Endothelial cell of umbilical vein (primary cell): ENCODE data around the gene SLC38A11. TPM values are rescaled to one million over a fixed set of nuclear protein-coding genes. Genes with fewer than 3 reads are reported as not detected.

Source experiments
- Bru-seq: library from RNA; stranded (reverse); fragments of 400-500 nt; gene quantifications from one replicate; lab custom pipeline; 2021; lab: Mats Ljungman, UMichigan
- BruChase-seq, 2 experiments: library from RNA; stranded (reverse); fragments of 400-500 nt; gene quantifications; one replicate each; lab custom pipeline; 2021; lab: Mats Ljungman, UMichigan
- BruUV-seq: library from RNA; stranded (reverse); fragments of 400-500 nt; replicated peaks from 2 replicates; lab custom pipeline; 2021; lab: Mats Ljungman, UMichigan
- CTCF ChIA-PET: fragments of 300-600, 350-600 bp; sonication (Branson Sonifier 250); formaldehyde crosslinking; loops from one replicate; lab custom pipeline; 2021; ENCODE audit warnings: antibody characterized with exemption, inconsistent platforms; lab: Charles Lee
- POLR2A ChIA-PET: fragments of 300-600, 350-600 bp; sonication (Branson Sonifier 250); formaldehyde crosslinking; loops from one replicate; lab custom pipeline; 2021; ENCODE audit warnings: antibody characterized with exemption, inconsistent platforms; lab: Charles Lee
- DNase-seq: peaks from one replicate; pipeline ENCODE4 v3.0.0-alpha.2; 2011; ENCODE audit warnings: low read depth, low spot score
- FAIRE-seq: peaks from 2 replicates; lab custom pipeline; 2011; peaks lifted over from hg19 to GRCh38; lab: Jason Lieb, UNC
- H2AFZ ChIP-seq: 2 replicates; pipeline ENCODE4 v1.6.0; 2012; ENCODE audit warnings: low read depth, low read length, control low read depth, inconsistent platforms
- H3K27ac ChIP-seq: 2 replicates; pipeline ENCODE4 v1.5.1; 2011; ENCODE audit warnings: low read depth, mild to moderate bottlenecking, control low read depth, low read length, moderate library complexity; ENCODE audit not compliant: insufficient read depth
- H3K27me3 ChIP-seq, 2 experiments: 2 replicates each; pipeline versions ENCODE4 v1.6.0 to v1.6.1; 2011; ENCODE audit warnings: low read length in 2 of 2, mixed read lengths in 1 of 2; ENCODE audit not compliant: control insufficient read depth in 2 of 2, insufficient read depth in 2 of 2
- H3K36me3 ChIP-seq, 2 experiments: 2 replicates in 1 of 2; 3 replicates in 1 of 2; pipeline ENCODE4 v1.5.1; 2011; ENCODE audit warnings: low read length in 2 of 2, mild to moderate bottlenecking in 1 of 2, moderate library complexity in 1 of 2; ENCODE audit not compliant: control insufficient read depth in 2 of 2, insufficient read depth in 2 of 2; ENCODE audit errors: extremely low read depth in 1 of 2
- H3K4me1 ChIP-seq: 3 replicates; pipeline ENCODE4 v1.5.1; 2011; ENCODE audit warnings: mild to moderate bottlenecking, low read length; ENCODE audit not compliant: control insufficient read depth, insufficient read depth; ENCODE audit errors: extremely low read depth
- H3K4me2 ChIP-seq: 2 replicates; pipeline ENCODE4 v1.6.1; 2011; ENCODE audit warnings: low read length, control low read depth, mixed read lengths; ENCODE audit not compliant: insufficient read depth
- H3K4me3 ChIP-seq, 3 experiments: fragments of 200-600 bp in 1 of 3; sonication (generic), shearing (Covaris generic) in 1 of 3; replicated peaks in 1 of 3; 2 replicates each; pipeline ENCODE4 v1.5.1; 2011 to 2016; ENCODE audit warnings: control low read depth in 3 of 3, low read length in 3 of 3, mild to moderate bottlenecking in 2 of 3, inconsistent platforms in 1 of 3, low read depth in 1 of 3, moderate library complexity in 1 of 3; ENCODE audit not compliant: insufficient read depth in 1 of 3
- H3K79me2 ChIP-seq: 2 replicates; pipeline ENCODE4 v1.6.0; 2012; ENCODE audit warnings: low read length, inconsistent platforms; ENCODE audit not compliant: control insufficient read depth, insufficient read depth
- H3K9ac ChIP-seq: replicated peaks from 2 replicates; pipeline ENCODE3; 2011; ENCODE audit warnings: low read length, control low read depth; ENCODE audit not compliant: insufficient read depth; ENCODE audit errors: extremely low read depth
- H3K9me1 ChIP-seq: replicated peaks from 3 replicates; pipeline ENCODE4 v1.6.0; 2011; ENCODE audit warnings: mild to moderate bottlenecking, low read length; ENCODE audit not compliant: control insufficient read depth, insufficient read depth; ENCODE audit errors: extremely low read depth
- H3K9me3 ChIP-seq: replicated peaks from 2 replicates; pipeline ENCODE4 v1.5.1; 2012; ENCODE audit warnings: low read length, inconsistent platforms; ENCODE audit not compliant: control insufficient read depth, insufficient read depth
- H4K20me1 ChIP-seq: replicated peaks from 2 replicates; pipeline ENCODE3; 2011; ENCODE audit warnings: mild to moderate bottlenecking, low read length; ENCODE audit not compliant: control insufficient read depth, insufficient read depth; ENCODE audit errors: extremely low read depth
- EZH2 ChIP-seq: IDR thresholded peaks from 2 replicates; pipeline ENCODE4 v1.6.1; 2012; ENCODE audit warnings: borderline replicate concordance, low read depth, mild to moderate bottlenecking, moderate library complexity, low read length, inconsistent platforms; ENCODE audit not compliant: severe bottlenecking
- FOS ChIP-seq: IDR thresholded peaks from 2 replicates; pipeline ENCODE4 v1.6.1; 2011; ENCODE audit warnings: mild to moderate bottlenecking, low read length, moderate library complexity, borderline replicate concordance; ENCODE audit not compliant: insufficient read depth
- GATA2 ChIP-seq: IDR thresholded peaks from 2 replicates; pipeline ENCODE4 v1.7.0; 2011; ENCODE audit warnings: low read depth, mild to moderate bottlenecking, moderate library complexity, mixed read lengths, low read length; ENCODE audit not compliant: insufficient read length, insufficient read depth
- JUN ChIP-seq: IDR thresholded peaks from 2 replicates; pipeline ENCODE4 v1.6.1; 2011; ENCODE audit warnings: borderline replicate concordance, low read depth; ENCODE audit not compliant: insufficient read length, insufficient read depth
- MAX ChIP-seq: IDR thresholded peaks from 2 replicates; pipeline ENCODE4 v1.6.1; 2011; ENCODE audit not compliant: insufficient read depth, insufficient read length
- MYC ChIP-seq: IDR thresholded peaks from one replicate; pipeline ENCODE4 v1.6.1; 2011; ENCODE audit warnings: mild to moderate bottlenecking, low read depth, low read length
- POLR2A ChIP-seq: IDR thresholded peaks from 2 replicates; pipeline ENCODE4 v1.6.1; 2012; ENCODE audit warnings: low read depth, mild to moderate bottlenecking, control low read depth, low read length
- dilution Hi-C: fragments of 300-500 bp; cut with MboI; formaldehyde crosslinking; loops from one replicate; pipeline ENCODE4 v1.15.0; 2019; ENCODE audit warnings: low sequenced_read_pairs; ENCODE audit not compliant: extremely low pct_ligation_motif_present
- intact Hi-C: fragments of 100-400 bp; cut with micrococcal nuclease; formaldehyde crosslinking; loops from one replicate; pipeline ENCODE4 v1.10.0; 2022
- long read RNA-seq: library from polyadenylated mRNA; stranded (forward); transcript quantifications from one replicate; pipeline ENCODE4 v2.0.0, GENCODE V29; 2021
- polyA minus RNA-seq, 3 experiments: library from RNA; depleted of rRNA, polyadenylated mRNA; stranded (reverse); fragments of >200 nt; gene quantifications; 1 replicate in 1 of 3; 2 replicates in 2 of 3; pipeline ENCODE4 v1.2.3, GENCODE V29; 2011
- polyA plus RNA-seq, 4 experiments: library from polyadenylated mRNA; depleted of rRNA in 3 of 4; stranded (reverse) in 3 of 4; unstranded in 1 of 4; fragments of >200 nt; gene quantifications; 2 replicates each; pipeline versions ENCODE4 v1.2.1 to v1.2.3, GENCODE V29; 2011 to 2012; ENCODE audit warnings: missing spikeins in 1 of 4
- total RNA-seq: library from RNA; stranded (reverse); gene quantifications from 2 replicates; pipeline ENCODE4 v1.2.3, GENCODE V29; 2021

Gene SLC38A11
- total RNA-seq (not detected in 2 replicates), polyA plus RNA-seq (not detected in 2 replicates), polyA minus RNA-seq (not detected in 2 replicates), Bru-seq, nascent RNA (percentile 2 among the genes with signal in this experiment), BruChase-seq, experiment 1, labeled RNA remaining after a 6-hour chase (not detected), BruChase-seq, experiment 2, labeled RNA remaining after a 2-hour chase (percentile 4 among the genes with signal in this experiment)
- polyA plus RNA-seq (2011; cell fraction: cytosol; rRNA removed), result not detected in 2 replicates
- polyA plus RNA-seq (2011; cell fraction: nucleus; rRNA removed), result not detected in 2 replicates
- not detected in 2 replicates for polyA plus RNA-seq (2012)
- polyA minus RNA-seq (2011; cell fraction: cytosol; rRNA and poly(A)+ RNA removed), result not detected
- polyA minus RNA-seq (2011; cell fraction: nucleus; rRNA and poly(A)+ RNA removed), result not detected in 2 replicates
- long read RNA-seq, result 0 reads

- H2AFZ ChIP-seq, result peak within 1 kb of the TSS; percentile 11
- intact Hi-C loops (no loop called here), dilution Hi-C loops (no loop called here)
- POLR2A ChIA-PET, result no interaction called here
- no peaks in the 10 kb centered on the region for H3K36me3 ChIP-seq
- no peak within 1 kb of the TSS for H3K27ac ChIP-seq
- no peaks in the 10 kb centered on the region for H3K9me1 ChIP-seq
- DNase-seq (no peak), FAIRE-seq (no peak)
- H3K4me2 ChIP-seq, result peak within 1 kb of the TSS; percentile 25
- no peaks in the 10 kb centered on the region for H4K20me1 ChIP-seq
- TF ChIP-seq MYC (no peak), FOS (no peak), GATA2 (no peak), MAX (no peak), JUN (no peak), EZH2 (no peak), POLR2A (no peak)
- H3K9ac ChIP-seq, result no peak within 1 kb of the TSS
- H3K4me3 ChIP-seq, result peak within 1 kb of the TSS in 2 of 3 experiments; percentile 0 to 7
- peaks cover 3 to 5% of the 10 kb centered on the region in 2 experiments for H3K27me3 ChIP-seq
- H3K4me1 ChIP-seq, result peaks cover 2% of the 10 kb centered on the region
- no peaks in the 10 kb centered on the region for H3K9me3 ChIP-seq
- H3K79me2 ChIP-seq, result no peaks in the 10 kb centered on the region
- CTCF ChIA-PET, result interaction anchor here (0.8 kb wide), 1 partner anchor 395 kb away, joined by 3 read pairs; no protein-coding TSS in a partner anchor
- BruUV-seq, result no TSS peak
These were observed at the start of gene SLC38A11 for GRCh38 chr2:164954954-164955701. Gene SLC38A11 (minus strand): TSS chr2:164955525. CDS start chr2:164955247, 278 bp downstream.
